ENCODE results near the gene DPP4.
"Not testable (repeated sequence)": the region's sequence is repeated elsewhere in the genome, so short reads cannot be mapped to it uniquely, and the experiment has no call there.

The DPP4 gene

DNA sequence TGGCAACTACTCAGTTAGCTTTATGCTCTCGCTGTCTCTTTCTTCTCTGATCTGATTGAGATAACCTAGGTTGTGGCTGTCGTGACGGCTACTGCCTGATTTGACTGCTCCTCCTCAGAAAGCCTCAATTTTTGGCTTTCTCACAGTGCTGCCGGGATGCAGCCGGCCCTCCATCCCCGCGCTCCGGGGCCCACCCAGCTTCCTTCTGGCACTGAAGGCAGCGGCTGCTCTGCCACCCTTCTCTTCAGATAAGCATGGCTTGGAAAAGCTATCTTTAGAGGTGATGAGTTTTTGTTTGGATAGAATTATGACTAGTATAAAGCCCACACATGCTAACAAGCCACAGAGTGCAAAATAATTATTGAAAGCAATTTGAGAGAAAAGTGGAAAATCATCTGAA is 102.5 kb downstream of the DPP4 start:
- in situ Hi-C loops (cut with MboI; ENCODE audit: low sequenced_read_pairs), result no loop called here

- in situ Hi-C loops (cut with MboI; ENCODE audit: low sequenced_read_pairs), result no loop called here
These were observed 104.9 kb downstream of the DPP4 start for GRCh38 chr2:161969159-161969558.

- in situ Hi-C loops (cut with MboI; ENCODE audit: low sequenced_read_pairs), result no loop called here
These were observed 108.0 kb downstream of the DPP4 start for GRCh38 chr2:161965994-161966393.

DNA sequence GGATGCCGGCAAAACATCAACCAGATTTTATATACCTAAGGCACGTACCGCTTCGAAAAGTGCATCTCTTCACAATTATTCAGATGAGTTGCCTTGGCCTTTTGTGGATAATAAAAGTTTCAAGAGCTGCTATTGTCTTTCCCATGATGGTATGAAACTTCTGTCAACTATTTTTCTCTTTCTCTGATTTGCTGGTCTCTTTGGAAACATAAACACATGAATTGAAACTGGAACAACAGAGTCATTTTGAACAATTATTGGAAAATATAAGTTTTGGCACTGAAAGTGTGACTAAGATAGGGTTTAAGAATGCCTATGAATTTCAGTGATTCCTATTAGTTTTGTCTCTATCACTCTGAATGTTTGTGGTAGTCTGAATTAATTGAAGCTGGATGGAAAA is 109.9 kb downstream of the DPP4 start:
- in situ Hi-C loops (cut with MboI; ENCODE audit: low sequenced_read_pairs), result no loop called here

- in situ Hi-C loops (cut with MboI; ENCODE audit: low sequenced_read_pairs), result no loop called here
These were observed 111.9 kb downstream of the DPP4 start for GRCh38 chr2:161962160-161962559.

DNA sequence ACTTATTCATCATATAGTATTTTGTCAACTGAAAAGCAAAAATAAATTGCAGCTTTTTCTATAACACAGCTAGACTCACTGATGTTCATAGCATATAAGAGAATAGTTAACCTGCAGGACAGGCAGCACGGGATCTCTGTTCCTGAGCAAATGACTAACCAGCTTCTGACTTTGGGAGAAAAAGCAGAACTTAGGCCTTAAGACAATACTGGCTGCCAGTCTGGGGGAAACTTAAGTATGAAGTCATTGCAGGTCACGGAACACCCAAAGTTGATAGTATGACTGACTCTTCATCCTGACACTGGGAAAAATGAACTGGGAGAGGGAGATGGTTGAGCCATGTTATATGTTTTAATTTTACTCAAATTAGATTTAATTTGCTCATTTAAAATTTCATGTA is 113.0 kb downstream of the DPP4 start:
- in situ Hi-C loops (cut with MboI; ENCODE audit: low sequenced_read_pairs), result no loop called here

GRCh38 chr2:161956738-161957137 is 117.3 kb downstream of the DPP4 start:
- in situ Hi-C loops (cut with MboI; ENCODE audit: low sequenced_read_pairs), result no loop called here

DNA sequence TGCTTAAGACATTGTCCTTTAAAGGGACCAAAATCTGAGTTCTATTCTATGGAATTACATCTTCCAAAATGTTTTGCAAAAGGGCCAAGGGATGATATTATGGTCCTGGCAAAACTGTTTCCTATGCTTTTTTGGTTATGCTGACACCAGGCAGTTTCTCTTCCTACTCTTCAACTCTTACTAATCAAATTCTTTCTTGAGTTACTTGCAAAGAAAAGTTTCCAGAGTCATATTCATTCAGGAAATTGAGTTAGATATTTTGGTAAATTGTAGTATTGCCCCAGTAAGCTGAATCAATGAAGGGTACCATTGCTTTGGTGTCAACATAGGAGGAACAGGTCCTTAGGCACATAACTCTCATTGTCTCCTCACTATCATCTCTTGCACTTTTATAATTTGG is 118.8 kb downstream of the DPP4 start:
- in situ Hi-C loops (cut with MboI; ENCODE audit: low sequenced_read_pairs), result no loop called here

DNA sequence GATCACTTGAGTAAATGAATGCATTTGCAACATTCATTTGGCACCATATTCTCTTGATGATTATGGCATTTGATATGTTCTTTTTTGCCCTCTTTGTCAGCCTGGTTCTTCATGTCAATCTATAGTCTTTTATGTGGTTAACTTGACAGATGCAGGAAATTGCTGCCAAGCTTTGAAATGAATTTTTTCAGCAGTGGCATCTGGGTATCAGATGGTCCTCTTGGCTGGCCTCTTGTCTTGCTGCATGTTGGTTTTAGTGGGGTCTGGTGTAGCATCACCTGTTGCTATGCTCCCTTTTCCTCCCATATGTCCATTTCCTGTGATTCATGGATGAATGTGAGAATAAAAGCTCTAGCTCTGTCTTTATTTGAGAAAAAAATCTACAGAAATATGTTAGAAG is 119.9 kb downstream of the DPP4 start:
- in situ Hi-C loops (cut with MboI; ENCODE audit: low sequenced_read_pairs), result no loop called here

- in situ Hi-C loops (cut with MboI; ENCODE audit: low sequenced_read_pairs), result not testable (repeated sequence)
These were observed 120.6 kb downstream of the DPP4 start for GRCh38 chr2:161953367-161953766.

GRCh38 chr2:161952783-161953191 is 121.2 kb downstream of the DPP4 start:
- in situ Hi-C loops (cut with MboI; ENCODE audit: low sequenced_read_pairs), result no loop called here

DNA sequence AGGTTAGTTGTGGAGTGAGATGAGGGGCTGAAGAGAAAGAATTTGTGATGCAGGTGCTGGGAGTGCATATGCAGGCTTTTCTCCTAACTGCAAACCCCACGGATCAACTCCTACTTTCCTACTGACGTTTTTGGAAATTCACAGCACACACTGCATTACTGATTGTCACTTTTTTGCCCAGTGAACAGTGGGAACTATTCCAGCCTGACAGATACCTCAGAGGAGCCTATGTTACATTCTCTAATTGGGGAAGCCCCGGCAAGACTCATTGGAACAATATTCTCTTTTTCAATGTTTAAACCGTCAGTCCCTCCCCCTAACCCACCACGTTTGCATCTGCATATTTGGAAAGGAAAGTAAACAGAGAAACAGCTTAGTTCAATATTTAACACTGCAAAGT is 126.2 kb downstream of the DPP4 start:
- in situ Hi-C loops (cut with MboI; ENCODE audit: low sequenced_read_pairs), result no loop called here

GRCh38 chr2:161947406-161947805 is 126.6 kb downstream of the DPP4 start:
- in situ Hi-C loops (cut with MboI; ENCODE audit: low sequenced_read_pairs), result no loop called here

- in situ Hi-C loops (cut with MboI; ENCODE audit: low sequenced_read_pairs), result no loop called here
These were observed 127.4 kb downstream of the DPP4 start for GRCh38 chr2:161946489-161947107.

GRCh38 chr2:161943011-161943410 is 131.0 kb downstream of the DPP4 start:
- in situ Hi-C loops (cut with MboI; ENCODE audit: low sequenced_read_pairs), result no loop called here

All from HL-60/S4 treated with retinoic acid at 250 ng/mL for 4 days and 3 days (cell line).